ENCODE measurements around the gene LAMA3.

DNA sequence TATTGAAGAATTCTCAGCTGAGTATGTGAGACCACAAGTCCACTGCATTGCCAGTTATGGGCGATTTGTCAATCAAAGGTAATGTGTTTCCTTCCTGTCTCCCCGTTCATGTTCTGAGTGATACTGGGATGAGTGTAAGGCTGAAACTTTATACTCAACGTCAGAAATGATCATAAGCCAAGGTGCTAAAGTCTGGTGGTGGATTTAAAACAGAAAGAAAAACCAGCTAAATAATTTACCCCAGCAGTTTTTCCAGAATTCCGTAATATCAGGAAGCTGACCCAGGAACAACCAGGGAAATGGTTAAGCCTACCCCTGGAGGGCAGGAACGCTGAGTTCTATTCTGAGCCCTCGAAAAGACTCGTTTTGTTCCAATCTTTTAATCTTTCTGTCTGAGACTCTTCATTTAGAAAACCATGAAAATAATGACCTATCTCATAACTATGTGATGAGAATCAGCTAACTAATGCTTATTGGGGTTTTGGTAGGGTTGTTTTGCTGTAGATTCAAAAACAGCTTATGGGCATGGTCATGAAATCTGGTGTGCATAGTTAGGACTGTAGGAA lies 149.6 kb downstream of the LAMA3 start:
- TF ChIP-seq ZNF274 (IDR thresholded peaks at IDR 0.05; ENCODE audit: insufficient read depth, insufficient read length) (no peak), RAD21 (IDR thresholded peaks at IDR 0.05; ENCODE audit: insufficient read depth, low read depth, low read length) (no peak), HCFC1 (IDR thresholded peaks at IDR 0.05; ENCODE audit: low read length) (no peak), EP300 (IDR thresholded peaks at IDR 0.05; ENCODE audit: borderline replicate concordance in 1 of 2, control insufficient read depth in 1 of 2, low read depth in 2 of 2, low read length in 2 of 2) (no peak), FOXM1 (IDR thresholded peaks at IDR 0.05; ENCODE audit: low read depth, low read length) (no peak), TAF1 (IDR thresholded peaks at IDR 0.05; ENCODE audit: borderline replicate concordance, low read depth, low read length) (no peak), PAX8 (IDR thresholded peaks at IDR 0.05) (no peak)
- TF ChIP-seq, protein P1, sequence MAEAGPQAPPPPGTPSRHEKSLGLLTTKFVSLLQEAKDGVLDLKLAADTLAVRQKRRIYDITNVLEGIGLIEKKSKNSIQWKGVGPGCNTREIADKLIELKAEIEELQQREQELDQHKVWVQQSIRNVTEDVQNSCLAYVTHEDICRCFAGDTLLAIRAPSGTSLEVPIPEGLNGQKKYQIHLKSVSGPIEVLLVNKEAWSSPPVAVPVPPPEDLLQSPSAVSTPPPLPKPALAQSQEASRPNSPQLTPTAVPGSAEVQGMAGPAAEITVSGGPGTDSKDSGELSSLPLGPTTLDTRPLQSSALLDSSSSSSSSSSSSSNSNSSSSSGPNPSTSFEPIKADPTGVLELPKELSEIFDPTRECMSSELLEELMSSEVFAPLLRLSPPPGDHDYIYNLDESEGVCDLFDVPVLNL (IDR thresholded peaks at IDR 0.05; ENCODE audit: low read depth, low read length): no peak
- TF ChIP-seq, protein P2, sequence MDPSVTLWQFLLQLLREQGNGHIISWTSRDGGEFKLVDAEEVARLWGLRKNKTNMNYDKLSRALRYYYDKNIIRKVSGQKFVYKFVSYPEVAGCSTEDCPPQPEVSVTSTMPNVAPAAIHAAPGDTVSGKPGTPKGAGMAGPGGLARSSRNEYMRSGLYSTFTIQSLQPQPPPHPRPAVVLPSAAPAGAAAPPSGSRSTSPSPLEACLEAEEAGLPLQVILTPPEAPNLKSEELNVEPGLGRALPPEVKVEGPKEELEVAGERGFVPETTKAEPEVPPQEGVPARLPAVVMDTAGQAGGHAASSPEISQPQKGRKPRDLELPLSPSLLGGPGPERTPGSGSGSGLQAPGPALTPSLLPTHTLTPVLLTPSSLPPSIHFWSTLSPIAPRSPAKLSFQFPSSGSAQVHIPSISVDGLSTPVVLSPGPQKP (IDR thresholded peaks at IDR 0.05; ENCODE audit: low read depth, low read length): no peak
- TF ChIP-seq, protein P3, sequence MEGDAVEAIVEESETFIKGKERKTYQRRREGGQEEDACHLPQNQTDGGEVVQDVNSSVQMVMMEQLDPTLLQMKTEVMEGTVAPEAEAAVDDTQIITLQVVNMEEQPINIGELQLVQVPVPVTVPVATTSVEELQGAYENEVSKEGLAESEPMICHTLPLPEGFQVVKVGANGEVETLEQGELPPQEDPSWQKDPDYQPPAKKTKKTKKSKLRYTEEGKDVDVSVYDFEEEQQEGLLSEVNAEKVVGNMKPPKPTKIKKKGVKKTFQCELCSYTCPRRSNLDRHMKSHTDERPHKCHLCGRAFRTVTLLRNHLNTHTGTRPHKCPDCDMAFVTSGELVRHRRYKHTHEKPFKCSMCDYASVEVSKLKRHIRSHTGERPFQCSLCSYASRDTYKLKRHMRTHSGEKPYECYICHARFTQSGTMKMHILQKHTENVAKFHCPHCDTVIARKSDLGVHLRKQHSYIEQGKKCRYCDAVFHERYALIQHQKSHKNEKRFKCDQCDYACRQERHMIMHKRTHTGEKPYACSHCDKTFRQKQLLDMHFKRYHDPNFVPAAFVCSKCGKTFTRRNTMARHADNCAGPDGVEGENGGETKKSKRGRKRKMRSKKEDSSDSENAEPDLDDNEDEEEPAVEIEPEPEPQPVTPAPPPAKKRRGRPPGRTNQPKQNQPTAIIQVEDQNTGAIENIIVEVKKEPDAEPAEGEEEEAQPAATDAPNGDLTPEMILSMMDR (IDR thresholded peaks at IDR 0.05 in 2 of 3, conservative IDR thresholded peaks at IDR 0.05 in 1 of 3; ENCODE audit: control insufficient read depth in 2 of 3, extremely low read depth in 1 of 3, insufficient read depth in 1 of 3, low read depth in 3 of 3, low read length in 3 of 3): no peak

Measured in GM12878 (cell line).